Forelimb muscle (tissue), 1 donor: ENCODE data around the gene RICTOR. TPM values are rescaled to one million over a fixed set of nuclear protein-coding genes. Genes with fewer than 3 reads are reported as not detected.

Experiments
- DNase-seq: peaks from one replicate; pipeline ENCODE4 v3.0.0-alpha.2; 2013; ENCODE audit warnings: low read depth
- polyA plus RNA-seq: library from polyadenylated mRNA; unstranded; fragments of 120-200 nt; gene quantifications from one replicate; pipeline ENCODE4 v1.2.1, GENCODE V29; 2013; ENCODE audit not compliant: insufficient read length

The RICTOR gene
- polyA plus RNA-seq, 1 donor = 17.1 TPM

DNA sequence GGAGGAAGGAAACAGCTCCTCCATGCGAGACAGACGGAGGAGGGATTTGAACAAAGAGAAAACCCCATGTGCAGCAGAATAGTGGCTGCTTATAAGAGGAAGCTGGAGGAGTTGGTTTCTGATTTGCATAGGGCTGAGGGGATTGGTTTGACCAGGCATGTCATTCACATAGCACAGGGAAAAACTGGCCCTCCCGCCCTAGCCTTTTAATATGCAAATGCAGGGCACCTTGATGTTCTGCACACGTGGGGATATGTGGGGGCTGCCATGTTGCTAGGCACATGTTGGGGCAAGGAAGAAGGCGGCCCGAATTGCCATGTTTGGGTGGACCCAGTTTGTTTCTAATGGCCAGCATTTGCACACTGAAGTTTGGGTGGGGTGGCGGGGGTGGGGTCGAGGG, 186.2 kb downstream of the RICTOR start:
- DNase-seq = no peak

Other genes with a start within 250 kb of the RICTOR start
- gene OSMR, start 228.4 kb downstream of the RICTOR start, polyA plus RNA-seq = 6.2 TPM
- gene FYB1, start 145.2 kb upstream of the RICTOR start, polyA plus RNA-seq = 1.7 TPM